NK-92 treated with Interleukin-12 subunit alpha and Interleukin-12 subunit beta, amount 100 ng/mL, for 24 hours (cell line): Measurements from ENCODE around the gene CADPS2.
"Not testable (repeated sequence)": the region's sequence is repeated elsewhere in the genome, so short reads cannot be mapped to it uniquely, and the experiment has no call there.

Experiments used
- DNase-seq: peaks from one replicate; lab custom pipeline; 2025; lab: John Stamatoyannopoulos, UW

The CADPS2 gene

GRCh38 chr7:122673951-122674350, 212.3 kb downstream of the CADPS2 start:
- DNase-seq, result no peak

GRCh38 chr7:122672536-122672935, 213.7 kb downstream of the CADPS2 start:
- no peak for DNase-seq

- DNase-seq, result no peak
These were observed 222.5 kb downstream of the CADPS2 start for GRCh38 chr7:122663733-122664132.

GRCh38 chr7:122658856-122659255, 227.4 kb downstream of the CADPS2 start:
- no peak for DNase-seq

GRCh38 chr7:122653685-122654084, 232.6 kb downstream of the CADPS2 start:
- DNase-seq, result no peak

- no peak for DNase-seq
These were observed 233.4 kb downstream of the CADPS2 start for GRCh38 chr7:122652876-122653275.

DNA sequence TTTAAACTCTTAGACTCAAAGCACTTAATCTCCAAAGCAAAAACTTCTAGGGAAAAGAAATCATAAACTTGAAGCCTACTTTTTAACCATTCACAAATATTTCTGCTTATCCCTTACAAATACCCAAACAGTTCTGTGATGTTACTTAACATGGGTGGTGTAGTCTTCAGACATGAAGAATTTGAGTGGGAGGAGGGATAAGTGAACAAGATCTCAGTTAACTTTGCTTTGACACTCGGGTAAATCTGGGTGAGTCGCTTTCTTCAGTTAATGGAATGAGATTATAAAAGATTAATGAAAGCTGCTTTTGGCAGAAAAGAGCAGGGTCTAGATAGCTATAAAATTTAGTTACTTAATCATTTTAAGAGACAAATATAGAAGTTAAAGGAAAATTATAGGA, 234.8 kb downstream of the CADPS2 start:
- DNase-seq, result no peak

GRCh38 chr7:122643250-122643649, 243.0 kb downstream of the CADPS2 start:
- DNase-seq, result no peak

DNA sequence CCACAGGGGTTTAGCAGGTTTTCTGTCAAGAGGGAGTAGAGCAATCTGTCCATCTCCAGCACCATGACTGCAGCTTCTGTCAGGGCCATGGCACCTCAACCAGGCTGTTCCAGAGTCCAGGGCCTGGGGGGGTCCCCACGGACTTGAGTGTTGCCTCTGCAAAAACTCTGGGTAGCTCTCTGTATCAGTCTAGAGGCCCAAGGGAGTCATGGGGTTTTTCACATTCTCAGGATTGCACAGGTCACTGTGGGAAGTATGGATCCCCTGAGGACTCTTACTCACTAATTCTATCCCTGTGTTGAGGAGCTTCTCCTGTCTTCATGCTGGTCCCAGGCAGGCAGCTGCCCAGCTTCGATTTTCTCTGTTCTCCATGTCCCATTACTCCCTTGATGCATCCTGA, 247.8 kb downstream of the CADPS2 start:
- DNase-seq, result no peak

- DNase-seq, result no peak
These were observed 248.5 kb downstream of the CADPS2 start for GRCh38 chr7:122637784-122638183.

- DNase-seq, result not testable (repeated sequence)
These were observed 250.8 kb downstream of the CADPS2 start for GRCh38 chr7:122635481-122635880.

- DNase-seq, result no peak
These were observed 252.8 kb downstream of the CADPS2 start for GRCh38 chr7:122633472-122633871.

- no peak for DNase-seq
These were observed 254.0 kb downstream of the CADPS2 start for GRCh38 chr7:122632238-122632637.

DNA sequence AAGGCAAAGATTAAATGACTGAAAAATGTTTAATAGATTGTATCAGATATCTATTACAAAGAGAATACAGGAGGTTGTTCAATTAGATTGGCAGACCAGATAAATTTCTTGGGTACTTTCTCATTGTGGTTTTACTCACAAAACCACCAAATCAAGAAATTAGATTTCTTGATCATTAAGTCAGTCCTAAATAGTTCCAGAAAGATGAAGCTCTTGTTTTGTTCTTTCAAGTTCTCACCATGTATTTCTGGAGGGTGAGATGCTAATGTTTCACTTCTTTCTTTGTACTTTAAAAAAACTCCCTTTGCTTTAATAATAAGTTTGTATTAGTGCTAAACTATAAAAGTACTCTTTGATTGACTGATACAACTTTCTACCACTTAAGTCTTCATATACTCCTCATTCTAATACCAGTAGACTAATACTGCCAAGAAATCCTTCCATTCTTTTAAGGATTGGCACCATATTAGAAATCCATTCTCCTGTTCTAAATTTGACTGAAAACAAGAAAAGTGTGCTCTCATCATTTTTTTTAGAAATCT, 256.8 kb downstream of the CADPS2 start:
- DNase-seq, result no peak

GRCh38 chr7:122628651-122629411, 257.4 kb downstream of the CADPS2 start:
- no peak for DNase-seq

DNA sequence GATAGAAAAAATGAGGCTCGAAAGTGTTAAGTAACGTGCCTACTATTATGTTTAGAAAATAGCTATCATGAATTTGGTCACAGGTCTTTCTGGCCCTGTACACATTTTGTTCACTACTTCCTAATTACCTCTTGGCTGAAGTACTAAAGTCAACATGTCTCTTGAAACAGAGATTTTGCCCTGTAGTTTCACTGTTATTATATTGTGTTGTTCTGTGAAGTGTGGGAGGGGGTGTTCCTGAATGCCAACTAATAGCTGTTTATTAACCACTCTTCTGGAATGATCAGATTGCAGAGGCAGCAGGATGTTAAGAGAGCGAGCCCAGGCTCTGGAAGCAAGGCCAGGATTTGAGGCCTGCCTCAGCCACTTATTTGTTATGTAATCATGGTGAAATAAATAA, 259.5 kb downstream of the CADPS2 start:
- no peak for DNase-seq

DNA sequence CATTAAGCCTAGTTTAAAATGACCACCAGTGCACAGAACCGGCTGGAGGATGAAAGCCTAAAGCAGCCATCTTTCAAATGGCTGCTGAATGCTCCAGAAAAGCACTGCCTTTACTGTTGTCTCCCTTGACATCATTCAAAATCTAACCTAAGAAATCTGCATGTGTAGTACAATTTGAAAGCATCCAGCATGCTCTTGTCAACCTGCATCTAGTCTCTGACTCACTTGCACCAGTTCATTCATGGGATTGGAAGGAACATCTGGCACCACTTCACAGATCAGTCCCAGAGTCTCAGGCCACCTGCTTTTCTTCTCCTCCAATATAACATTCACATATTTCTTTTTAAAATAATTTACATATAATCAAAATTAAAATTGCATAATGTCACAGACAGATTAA, 263.6 kb downstream of the CADPS2 start:
- DNase-seq, result no peak

DNA sequence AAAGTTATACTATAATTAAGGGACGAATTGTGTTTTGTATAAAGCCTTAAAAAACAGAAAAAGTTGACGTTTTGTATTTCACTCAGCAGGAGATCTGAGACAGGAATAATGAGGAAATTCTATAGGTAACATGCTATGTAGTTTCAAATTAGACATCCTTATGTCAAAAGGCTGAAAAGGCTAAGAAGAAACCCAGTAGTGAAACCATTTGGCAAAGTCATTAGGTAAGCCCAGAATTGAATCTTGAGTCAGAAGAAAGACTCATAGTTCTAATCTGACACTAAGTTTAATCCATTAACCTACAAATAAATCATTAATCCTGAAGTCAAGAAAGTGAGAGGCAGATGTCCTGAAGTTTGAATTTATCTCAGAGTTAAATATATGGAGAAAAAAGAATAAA, 266.6 kb downstream of the CADPS2 start:
- no peak for DNase-seq

- DNase-seq, result no peak
These were observed 267.6 kb downstream of the CADPS2 start for GRCh38 chr7:122618585-122619189.

DNA sequence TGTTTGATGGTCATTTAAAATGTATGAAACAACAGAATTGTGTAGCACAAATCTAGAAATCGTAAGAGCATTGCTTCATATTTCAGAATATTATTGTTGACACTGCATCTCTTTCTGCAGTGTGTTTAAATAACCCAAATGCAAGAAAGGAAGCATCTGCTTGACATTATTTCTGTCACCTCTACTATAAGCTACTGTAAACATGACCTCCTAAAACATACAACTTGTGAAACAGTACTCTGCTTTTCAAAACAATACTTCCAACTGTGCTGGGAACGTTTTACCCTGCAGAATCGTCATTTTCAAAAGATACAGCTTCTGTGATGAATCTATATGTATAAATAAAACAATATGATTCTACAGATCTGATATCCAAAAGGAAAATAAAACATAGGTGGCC, 269.3 kb downstream of the CADPS2 start:
- DNase-seq, result no peak

GRCh38 chr7:122605929-122606328, 280.3 kb downstream of the CADPS2 start:
- DNase-seq, result no peak

DNA sequence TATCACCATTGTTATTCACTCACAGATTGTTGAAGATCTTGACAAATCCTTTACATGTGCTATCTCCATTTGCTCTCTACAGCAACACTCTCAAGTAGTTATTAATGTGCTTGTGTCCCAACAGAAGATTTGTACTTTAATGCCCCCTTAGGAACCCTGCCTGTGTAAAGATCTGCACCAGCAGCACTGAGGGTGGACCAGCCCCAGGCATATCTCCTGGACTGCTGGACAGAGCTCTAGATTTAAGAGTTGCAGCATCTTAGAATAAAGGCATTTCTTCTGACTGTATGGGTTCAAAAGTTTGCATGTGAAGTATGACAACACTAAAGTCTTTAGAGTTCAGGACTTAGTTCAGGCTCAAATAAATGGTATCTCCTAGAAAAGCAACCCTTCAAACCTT, 282.0 kb downstream of the CADPS2 start:
- DNase-seq, result no peak

DNA sequence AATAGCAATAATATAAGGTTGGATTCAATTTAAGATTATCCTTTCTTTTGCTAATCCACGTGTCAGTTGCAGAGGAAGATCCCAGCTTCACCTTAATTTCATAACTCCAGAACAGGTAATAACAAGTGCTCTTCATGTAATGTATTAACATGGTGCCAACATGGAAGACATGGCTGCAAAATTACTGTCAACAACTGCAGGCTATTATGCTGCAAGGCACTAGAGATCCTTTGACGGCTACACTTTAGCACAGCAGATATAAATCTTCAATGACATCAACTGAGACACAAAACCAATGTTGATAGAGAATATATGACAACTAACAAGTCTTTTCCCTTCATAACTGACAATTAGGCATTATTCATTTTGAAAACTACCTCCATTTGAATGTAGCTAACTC, 283.5 kb downstream of the CADPS2 start:
- no peak for DNase-seq

- no peak for DNase-seq
These were observed 285.6 kb downstream of the CADPS2 start for GRCh38 chr7:122600630-122601029.
